ENCODE measurements around the gene SH3BP5L. TPM values are rescaled to one million over a fixed set of nuclear protein-coding genes. Genes with fewer than 3 reads are reported as not detected.

The SH3BP5L gene
- total RNA-seq, 1 donor from 2014 or later: 21.3 TPM

DNA sequence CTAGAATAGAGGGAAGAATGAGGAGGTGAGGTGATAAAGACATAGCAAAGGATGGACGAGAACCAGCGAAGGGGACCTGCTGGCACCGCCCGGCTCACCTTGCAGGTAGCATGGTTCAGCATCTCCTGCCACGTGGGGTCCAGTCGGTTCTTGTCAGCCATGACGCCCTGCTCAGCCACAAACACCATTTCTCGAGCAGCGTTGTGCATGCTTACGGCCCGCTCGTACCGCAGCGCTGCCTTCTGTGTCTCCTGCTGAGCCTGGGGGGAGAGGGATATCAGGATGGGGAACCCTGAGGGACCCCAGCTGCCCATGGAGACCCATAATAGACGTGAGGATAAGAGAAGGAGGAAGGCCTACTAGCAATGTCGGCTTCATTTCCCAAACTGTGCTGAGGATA, 11.4 kb downstream of the SH3BP5L start:
- Histone ChIP-seq H3K36me3 (peaks cover 58% of the 10 kb centered on the region), H3K9me3 (no peaks in the 10 kb centered on the region), H3K4me1 (peaks cover 13% of the 10 kb centered on the region), H3K4me3 (no peak overlapping the region), H3K27me3 (no peaks in the 10 kb centered on the region), H3K27ac (no peak overlapping the region)
- TF ChIP-seq, protein P1, sequence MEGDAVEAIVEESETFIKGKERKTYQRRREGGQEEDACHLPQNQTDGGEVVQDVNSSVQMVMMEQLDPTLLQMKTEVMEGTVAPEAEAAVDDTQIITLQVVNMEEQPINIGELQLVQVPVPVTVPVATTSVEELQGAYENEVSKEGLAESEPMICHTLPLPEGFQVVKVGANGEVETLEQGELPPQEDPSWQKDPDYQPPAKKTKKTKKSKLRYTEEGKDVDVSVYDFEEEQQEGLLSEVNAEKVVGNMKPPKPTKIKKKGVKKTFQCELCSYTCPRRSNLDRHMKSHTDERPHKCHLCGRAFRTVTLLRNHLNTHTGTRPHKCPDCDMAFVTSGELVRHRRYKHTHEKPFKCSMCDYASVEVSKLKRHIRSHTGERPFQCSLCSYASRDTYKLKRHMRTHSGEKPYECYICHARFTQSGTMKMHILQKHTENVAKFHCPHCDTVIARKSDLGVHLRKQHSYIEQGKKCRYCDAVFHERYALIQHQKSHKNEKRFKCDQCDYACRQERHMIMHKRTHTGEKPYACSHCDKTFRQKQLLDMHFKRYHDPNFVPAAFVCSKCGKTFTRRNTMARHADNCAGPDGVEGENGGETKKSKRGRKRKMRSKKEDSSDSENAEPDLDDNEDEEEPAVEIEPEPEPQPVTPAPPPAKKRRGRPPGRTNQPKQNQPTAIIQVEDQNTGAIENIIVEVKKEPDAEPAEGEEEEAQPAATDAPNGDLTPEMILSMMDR (IDR thresholded peaks at IDR 0.05): no peak
- intact Hi-C loops (cut with DNase I): no loop called here
- ATAC-seq (no peak), DNase-seq (no peak)

DNA sequence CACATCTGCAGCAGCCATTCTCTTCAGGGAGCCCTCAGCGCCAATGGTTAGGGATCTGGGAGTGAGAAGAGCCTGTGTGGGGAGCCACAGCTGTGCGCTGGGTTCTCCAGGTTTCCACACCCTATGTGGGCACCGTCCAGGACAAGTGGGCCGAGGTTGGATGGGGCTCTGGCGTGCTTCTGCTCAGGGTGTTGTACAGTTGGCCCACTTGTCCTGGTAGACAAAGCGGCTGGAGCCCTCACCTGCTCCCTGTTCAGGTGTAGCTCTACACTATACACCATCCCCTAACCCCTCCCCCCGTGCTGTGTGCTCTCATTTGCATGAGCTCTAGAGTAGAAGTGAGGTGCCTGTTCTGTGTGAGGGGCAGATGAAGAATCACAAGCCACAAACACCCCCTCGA, 12.2 kb downstream of the SH3BP5L start:
- Histone ChIP-seq H3K4me1 (peaks cover 10% of the 10 kb centered on the region), H3K36me3 (peaks cover 58% of the 10 kb centered on the region), H3K4me3 (no peak overlapping the region), H3K9me3 (no peaks in the 10 kb centered on the region), H3K27ac (no peak overlapping the region), H3K27me3 (no peaks in the 10 kb centered on the region)
- intact Hi-C loops (cut with DNase I): no loop called here
- no peak for DNase-seq
- ATAC-seq: no peak
- TF ChIP-seq, protein P1 (IDR thresholded peaks at IDR 0.05): no peak

DNA sequence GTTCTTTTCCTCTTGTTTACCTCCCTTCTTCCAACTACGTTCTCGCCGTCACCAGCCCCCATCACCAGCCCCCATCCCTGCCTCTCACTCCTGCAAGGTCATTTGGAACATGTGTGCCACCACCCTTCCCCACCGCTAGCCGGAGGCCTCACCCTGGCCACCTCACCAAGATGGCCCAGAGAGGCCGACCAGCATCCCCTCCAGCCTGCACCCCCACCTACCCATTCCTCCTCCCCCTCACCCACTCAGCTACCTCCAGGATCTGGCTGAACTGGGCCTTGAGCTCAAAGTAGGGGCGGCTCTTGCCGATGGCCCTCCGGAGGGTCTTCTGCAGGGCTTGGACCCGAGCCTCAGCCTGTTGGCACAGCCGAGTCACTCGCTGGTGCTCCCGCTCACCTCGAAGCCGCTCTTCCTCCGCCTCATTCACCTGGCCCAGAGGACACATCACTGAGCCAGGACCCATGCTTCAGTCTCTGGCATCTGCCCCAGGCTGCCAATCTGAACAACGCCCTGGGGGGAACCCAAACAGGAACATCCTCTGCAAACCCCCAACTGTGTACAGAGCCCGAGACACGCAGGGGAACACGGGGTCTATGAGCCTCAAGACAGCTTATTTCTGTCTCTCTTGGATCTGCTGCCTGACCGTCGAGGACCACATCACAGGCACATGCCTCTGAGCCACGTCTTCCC, 12.8 kb downstream of the SH3BP5L start:
- TF ChIP-seq, protein P1 (IDR thresholded peaks at IDR 0.05): no peak
- ATAC-seq (no peak), DNase-seq (no peak)
- no peak overlapping the region for H3K4me3 ChIP-seq
- H3K27ac ChIP-seq: no peak overlapping the region
- peaks cover 9% of the 10 kb centered on the region for H3K4me1 ChIP-seq
- intact Hi-C loops (cut with DNase I): no loop called here
- H3K9me3 ChIP-seq: no peaks in the 10 kb centered on the region
- H3K36me3 ChIP-seq: peaks cover 58% of the 10 kb centered on the region
- no peaks in the 10 kb centered on the region for H3K27me3 ChIP-seq

DNA sequence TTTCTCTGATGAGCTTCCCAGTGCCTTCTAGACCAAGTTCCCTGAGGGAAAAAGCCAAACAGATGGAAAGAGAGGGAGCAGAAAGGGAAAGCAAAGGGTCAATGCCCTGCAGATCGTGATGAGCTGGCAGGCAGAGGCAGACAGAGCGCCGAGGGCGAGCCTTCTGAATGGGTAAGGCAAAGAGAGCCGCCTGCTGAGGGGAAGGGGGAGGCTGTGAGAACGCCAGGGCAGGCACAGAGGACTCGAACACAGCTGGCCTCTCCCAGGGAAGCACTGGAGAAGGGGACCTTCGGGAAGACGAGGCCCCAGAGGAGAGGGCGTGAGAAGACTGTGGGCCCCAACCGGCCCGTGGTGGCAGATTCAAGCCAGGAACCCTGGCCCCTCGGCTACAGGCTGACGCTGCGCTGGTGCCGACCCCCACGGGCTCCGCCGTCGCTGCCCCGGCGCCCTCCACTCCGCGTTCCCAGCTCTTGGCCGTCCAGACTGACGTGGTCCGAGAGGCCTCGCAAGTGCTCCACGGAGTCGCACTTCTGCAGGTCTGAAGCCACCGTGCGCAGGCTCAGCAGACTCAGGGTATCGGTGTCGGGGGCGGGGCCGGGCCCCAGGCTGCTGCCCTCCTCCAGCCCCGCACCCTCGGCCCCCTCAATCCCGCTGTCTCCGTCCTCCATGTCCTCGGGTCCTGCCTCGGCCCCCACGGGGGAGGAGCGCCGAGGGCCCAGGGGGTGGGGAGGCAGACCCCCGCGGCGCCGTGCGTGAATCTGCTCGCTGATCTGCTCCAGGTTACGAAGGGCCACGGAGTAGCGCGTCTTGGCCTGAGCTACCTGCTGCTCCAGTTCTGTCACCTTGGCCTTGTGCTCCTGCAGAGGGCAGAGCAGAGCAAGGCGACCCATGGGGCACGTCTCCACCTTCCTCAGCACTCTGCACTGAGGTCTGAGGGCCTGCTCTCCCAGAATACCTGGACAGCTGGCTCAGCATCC, 13.9 kb downstream of the SH3BP5L start:
- Histone ChIP-seq H3K27me3 (no peaks in the 10 kb centered on the region), H3K36me3 (peaks cover 58% of the 10 kb centered on the region), H3K4me3 (no peak overlapping the region), H3K4me1 (peaks cover 15% of the 10 kb centered on the region), H3K27ac (no peak overlapping the region), H3K9me3 (no peaks in the 10 kb centered on the region)
- TF ChIP-seq, protein P1 (IDR thresholded peaks at IDR 0.05): no peak
- intact Hi-C loops (cut with DNase I): no loop called here
- DNase-seq: no peak
- peak; percentile 35 for ATAC-seq

DNA sequence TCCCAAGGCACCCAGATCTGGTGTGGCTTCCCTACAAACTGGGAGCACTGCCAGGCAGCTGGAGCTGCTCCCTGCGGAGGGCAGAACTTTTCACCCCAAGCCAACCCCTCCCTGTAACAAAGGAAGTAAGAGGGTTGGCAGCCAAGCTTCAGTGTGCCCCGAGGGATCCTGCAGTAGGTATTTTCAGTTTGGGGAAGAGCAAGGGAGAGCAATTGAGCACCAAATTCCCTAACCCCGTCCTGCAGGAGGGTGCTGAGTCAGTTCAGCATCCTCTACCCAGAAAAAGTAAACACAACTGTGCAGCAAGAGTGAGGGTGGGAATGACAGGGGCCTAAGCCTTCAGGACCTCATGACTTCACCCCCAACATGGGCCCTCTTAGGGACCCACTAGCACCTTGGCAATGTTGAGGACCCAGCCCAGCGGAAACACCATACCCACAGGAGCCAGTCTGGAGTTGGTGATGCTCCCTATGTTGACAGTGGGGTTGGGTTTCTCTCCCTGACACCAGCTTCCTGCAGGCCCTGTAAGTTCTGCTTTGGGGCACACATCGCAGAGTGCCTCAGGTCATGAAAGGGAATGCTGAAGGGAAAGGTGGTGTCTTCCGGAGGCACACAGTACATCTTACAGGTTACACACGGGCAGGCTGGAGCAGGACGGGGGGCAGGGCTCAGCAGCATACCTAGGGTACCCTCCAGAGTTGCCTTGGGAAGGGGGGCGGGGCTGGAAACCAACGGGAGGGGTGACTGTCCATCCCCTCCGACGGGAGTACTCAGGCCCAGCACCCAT, 14.8 kb downstream of the SH3BP5L start:
- H3K4me1 ChIP-seq: peaks cover 23% of the 10 kb centered on the region
- H3K27me3 ChIP-seq: no peaks in the 10 kb centered on the region
- ATAC-seq (no peak), DNase-seq (no peak)
- H3K9me3 ChIP-seq: no peaks in the 10 kb centered on the region
- H3K36me3 ChIP-seq: peaks cover 50% of the 10 kb centered on the region
- intact Hi-C loops (cut with DNase I): no loop called here
- TF ChIP-seq, protein P1 (IDR thresholded peaks at IDR 0.05): no peak
- H3K4me3 ChIP-seq: no peak overlapping the region
- H3K27ac ChIP-seq: no peak overlapping the region
